ENCODE results near the gene RESP18. TPM values are rescaled to one million over a fixed set of nuclear protein-coding genes. Genes with fewer than 3 reads are reported as not detected.
A peak's percentile ranks its signal among the peaks of the same experiment; 100 is the strongest.

RESP18 gene
- total and polyA plus RNA-seq, 7 donors = not detected

GRCh38 chr2:219297766-219298456 is 34.6 kb downstream of the RESP18 start:
- 79 to 81% (median 81%) methylated on average over 14 of the region's 14 CpGs for WGBS, 3 donors
- intact Hi-C loops (cut with DNase I) = loop anchor here (1.0 to 10.0 kb wide), 3 partner anchors 53 to 138 kb away; partner anchors contain the start of genes NHEJ1 (in 2 of the 2), GLB1L (in 1 of the 2) and STK16 (in 1 of the 2)
- H3K9me3 ChIP-seq = no peaks in the 10 kb centered on the region
- peaks cover 0 to 10% (median 6%) of the 10 kb centered on the region in 3 donors for H3K27me3 ChIP-seq (ENCODE audit: insufficient read depth in 3 of 3, low read length in 2 of 3)
- H3K4me1 ChIP-seq = peaks cover 4% of the 10 kb centered on the region
- DNase-seq (no peak), ATAC-seq (no peak)
- no peak overlapping the region for H3K4me3 ChIP-seq
- TF ChIP-seq CTCF (IDR thresholded peaks at IDR 0.05) = no peak
- H3K27ac ChIP-seq = no peak overlapping the region
- no peaks in the 10 kb centered on the region for H3K36me3 ChIP-seq (ENCODE audit: insufficient read depth in 1 of 2, low read depth in 1 of 2)

GRCh38 chr2:219296631-219297391 is 35.7 kb downstream of the RESP18 start:
- H3K4me1 ChIP-seq = peaks cover 4% of the 10 kb centered on the region
- intact Hi-C loops (cut with DNase I) = loop anchor here in 1 of 2 donors (5.0 to 10.0 kb wide), 2 partner anchors 52 to 135 kb away; partner anchors contain the start of genes GLB1L, NHEJ1 and STK16
- WGBS, 3 donors = 83 to 88% (median 84%) methylated on average over 23 to 25 of the region's 25 CpGs
- DNase-seq (no peak), ATAC-seq (no peak)
- H3K4me3 ChIP-seq = no peak overlapping the region
- H3K27me3 ChIP-seq (ENCODE audit: insufficient read depth in 3 of 3, low read length in 2 of 3) = peaks cover 0 to 1% (median 0%) of the 10 kb centered on the region in 3 donors
- H3K27ac ChIP-seq = no peak overlapping the region
- no peaks in the 10 kb centered on the region for H3K9me3 ChIP-seq
- H3K36me3 ChIP-seq (ENCODE audit: insufficient read depth in 1 of 2, low read depth in 1 of 2) = no peaks in the 10 kb centered on the region
- TF ChIP-seq CTCF (IDR thresholded peaks at IDR 0.05) = no peak

- Histone ChIP-seq H3K27me3 (ENCODE audit: insufficient read depth in 3 of 3, low read length in 2 of 3) (peaks cover 0 to 1% (median 0%) of the 10 kb centered on the region in 3 donors), H3K4me1 (peaks cover 4% of the 10 kb centered on the region), H3K4me3 (no peak overlapping the region), H3K36me3 (ENCODE audit: insufficient read depth in 1 of 2, low read depth in 1 of 2) (no peaks in the 10 kb centered on the region), H3K27ac (no peak overlapping the region), H3K9me3 (no peaks in the 10 kb centered on the region)
- DNase-seq (peak in 1 of 2 donors; percentile 41), ATAC-seq (no peak)
- WGBS, 3 donors = 82 to 88% (median 84%) methylated on average over 14 of the region's 14 CpGs
- TF ChIP-seq CTCF (IDR thresholded peaks at IDR 0.05) = no peak
- intact Hi-C loops (cut with DNase I) = loop anchor here in 1 of 2 donors (5.0 to 10.0 kb wide), 2 partner anchors 51 to 134 kb away; partner anchors contain the start of genes GLB1L, NHEJ1 and STK16
Measured at GRCh38 chr2:219296142-219296541, 36.4 kb downstream of the RESP18 start.

GRCh38 chr2:219294356-219295351 is 37.9 kb downstream of the RESP18 start:
- H3K27ac ChIP-seq = peak overlapping the region; percentile 84
- intact Hi-C loops (cut with DNase I) = loop anchor here (1.0 to 10.0 kb wide), 3 partner anchors 16 to 132 kb away; partner anchors contain the start of genes GLB1L (in 1 of the 2), NHEJ1 (in 1 of the 2) and STK16 (in 1 of the 2)

More at GRCh38 chr2:219294356-219295351, 37.9 kb downstream of the RESP18 start:
- peak overlapping the region; percentile 71 for H3K4me3 ChIP-seq
- DNase-seq (peak; percentile 86 to 93), ATAC-seq (peak; percentile 92 to 97 (median 94))
- no peaks in the 10 kb centered on the region for H3K36me3 ChIP-seq (ENCODE audit: insufficient read depth in 1 of 2, low read depth in 1 of 2)
- peaks cover 0 to under 1% (median 0%) of the 10 kb centered on the region in 3 donors for H3K27me3 ChIP-seq (ENCODE audit: insufficient read depth in 3 of 3, low read length in 2 of 3)
- WGBS, 3 donors = 5 to 12% (median 6%) methylated on average over 51 to 67 of the region's 67 CpGs
- TF ChIP-seq CTCF (IDR thresholded peaks at IDR 0.05) = peak; percentile 99
- peaks cover 4% of the 10 kb centered on the region for H3K4me1 ChIP-seq
- H3K9me3 ChIP-seq = no peaks in the 10 kb centered on the region

Measured in psoas muscle (tissue), 8 donors.